Dermis microvascular lymphatic vessel endothelial cell (primary cell): Measurements from ENCODE around the gene SYDE1. TPM values are rescaled to one million over a fixed set of nuclear protein-coding genes. Genes with fewer than 3 reads are reported as not detected.

Experiments
- DNase-seq, 2 donors: peaks; one replicate each; pipeline versions ENCODE4 v3.0.0 to v3.0.0-alpha.2; 2010; ENCODE audit warnings: low read depth in 2 of 2
- total RNA-seq: library from RNA; depleted of rRNA; stranded (reverse); fragments of >200 nt; gene quantifications from 2 replicates; pipeline ENCODE4 v1.2.1, GENCODE V29; 2014

Gene SYDE1
- total RNA-seq, 1 donor from 2014 or later: 7.7 TPM

GRCh38 chr19:15125232-15126067 lies 18.2 kb downstream of the SYDE1 start:
- DNase-seq: peak; percentile 94 to 98

- no peak for DNase-seq
Observed at GRCh38 chr19:15126131-15126910, 19.1 kb downstream of the SYDE1 start.

DNA sequence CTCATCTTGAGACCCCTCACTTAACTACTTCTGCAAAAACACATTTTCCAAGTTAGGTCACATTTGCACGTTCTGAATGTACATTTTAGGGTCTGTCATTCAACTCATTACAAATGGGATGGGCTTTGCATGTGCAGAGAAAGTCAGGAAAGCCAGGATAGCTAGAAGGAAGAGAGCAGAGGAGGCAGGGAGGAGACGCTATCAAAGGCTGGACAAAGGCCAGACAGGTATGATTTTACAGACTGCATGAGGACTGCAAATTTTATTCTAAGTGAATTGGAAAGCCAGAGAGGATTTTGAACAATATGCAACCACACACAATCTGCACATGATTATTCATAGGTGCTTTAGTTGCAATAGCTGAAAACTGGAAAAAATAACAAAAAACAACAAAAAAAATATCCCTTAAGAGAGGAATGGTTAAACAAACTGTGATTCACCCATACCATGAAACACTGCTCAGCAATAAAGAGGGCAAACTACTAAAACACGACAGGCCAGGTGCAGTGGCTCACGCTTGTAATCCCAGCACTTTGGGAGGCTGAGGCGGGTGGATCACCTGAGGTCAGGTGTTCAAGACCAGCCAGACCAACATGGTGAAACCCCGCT lies 21.1 kb downstream of the SYDE1 start:
- no peak for DNase-seq

DNA sequence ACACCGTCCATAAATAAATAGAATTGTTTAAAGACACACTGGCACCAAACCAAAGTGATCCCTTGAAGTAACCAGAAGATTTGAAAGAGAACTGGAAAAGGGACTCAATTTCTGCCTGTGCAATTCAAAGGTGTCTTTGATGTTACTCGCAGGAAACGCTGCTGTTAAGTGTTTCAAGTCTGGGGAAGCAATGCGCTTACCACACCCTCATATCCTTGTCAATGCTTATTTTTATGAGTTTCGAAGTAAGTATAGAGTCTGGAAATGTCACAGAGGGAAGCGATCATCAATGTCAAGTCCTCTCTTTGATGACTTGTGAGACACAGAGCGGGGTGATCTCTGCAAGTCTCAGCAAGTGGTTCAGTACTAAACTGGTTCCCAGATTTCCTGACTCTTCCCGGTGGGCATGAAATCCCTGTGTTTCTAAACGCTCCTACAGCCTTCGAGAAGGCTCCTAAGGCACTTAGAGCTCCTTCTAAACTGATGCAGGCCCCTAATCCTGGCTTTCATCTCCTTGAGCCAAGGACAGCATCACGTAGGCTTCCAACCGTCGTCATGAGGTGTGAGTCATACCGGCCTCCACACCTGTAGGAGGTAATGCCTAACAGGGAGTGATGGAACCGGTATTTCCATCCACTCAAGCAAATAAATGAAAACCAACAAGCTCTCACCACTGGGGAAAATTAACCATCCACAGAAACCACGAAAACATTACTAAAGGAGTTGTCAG lies 22.8 kb downstream of the SYDE1 start:
- DNase-seq: no peak

GRCh38 chr19:15136234-15136954 lies 29.2 kb downstream of the SYDE1 start:
- DNase-seq: no peak

DNA sequence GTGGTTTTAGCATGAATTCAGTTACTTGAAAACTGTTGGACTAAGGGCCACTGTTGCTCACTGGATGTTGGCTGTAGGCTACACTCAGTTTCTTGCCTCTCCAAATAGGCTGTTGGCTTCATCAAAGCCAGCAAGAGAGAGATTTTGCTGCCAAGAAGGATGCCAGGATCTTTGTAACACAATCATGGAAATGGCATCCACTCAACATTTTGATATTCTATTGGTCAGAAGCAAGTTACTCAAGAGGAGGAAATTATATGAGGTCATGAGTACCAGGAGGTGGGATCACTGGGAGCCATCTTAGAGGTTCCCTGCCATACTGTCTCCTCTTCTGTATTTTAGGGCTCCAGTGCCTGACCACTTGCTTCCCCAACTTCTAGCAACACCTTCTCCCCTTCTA lies 30.6 kb downstream of the SYDE1 start:
- DNase-seq: no peak

DNA sequence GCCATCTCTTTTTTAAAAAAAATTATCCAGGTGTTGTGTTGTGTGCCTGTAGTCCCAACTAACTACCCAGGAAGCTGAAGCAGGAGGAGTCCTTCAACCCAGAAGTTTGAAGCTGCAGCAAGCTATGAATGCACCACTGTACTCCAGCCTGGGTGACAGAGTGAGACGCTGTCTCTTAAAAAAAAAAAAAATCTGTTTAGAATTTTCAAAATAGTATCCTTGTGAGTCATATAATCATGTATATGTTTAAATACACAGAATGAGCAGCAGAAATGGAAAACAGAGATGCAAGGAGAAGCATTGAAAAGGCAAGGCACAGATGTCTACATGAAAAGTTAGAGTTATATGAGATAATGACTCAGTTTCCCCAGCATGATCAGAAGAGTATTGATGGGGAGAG lies 31.2 kb downstream of the SYDE1 start:
- DNase-seq: no peak

GRCh38 chr19:15141143-15141542 lies 33.9 kb downstream of the SYDE1 start:
- DNase-seq: no peak

- DNase-seq: no peak
Observed at GRCh38 chr19:15142313-15142712, 35.1 kb downstream of the SYDE1 start.

- no peak for DNase-seq
Observed at GRCh38 chr19:15144046-15144646, 36.9 kb downstream of the SYDE1 start.

GRCh38 chr19:15147090-15147489 lies 39.9 kb downstream of the SYDE1 start:
- no peak for DNase-seq

GRCh38 chr19:15149737-15150136 lies 42.5 kb downstream of the SYDE1 start:
- DNase-seq: no peak

DNA sequence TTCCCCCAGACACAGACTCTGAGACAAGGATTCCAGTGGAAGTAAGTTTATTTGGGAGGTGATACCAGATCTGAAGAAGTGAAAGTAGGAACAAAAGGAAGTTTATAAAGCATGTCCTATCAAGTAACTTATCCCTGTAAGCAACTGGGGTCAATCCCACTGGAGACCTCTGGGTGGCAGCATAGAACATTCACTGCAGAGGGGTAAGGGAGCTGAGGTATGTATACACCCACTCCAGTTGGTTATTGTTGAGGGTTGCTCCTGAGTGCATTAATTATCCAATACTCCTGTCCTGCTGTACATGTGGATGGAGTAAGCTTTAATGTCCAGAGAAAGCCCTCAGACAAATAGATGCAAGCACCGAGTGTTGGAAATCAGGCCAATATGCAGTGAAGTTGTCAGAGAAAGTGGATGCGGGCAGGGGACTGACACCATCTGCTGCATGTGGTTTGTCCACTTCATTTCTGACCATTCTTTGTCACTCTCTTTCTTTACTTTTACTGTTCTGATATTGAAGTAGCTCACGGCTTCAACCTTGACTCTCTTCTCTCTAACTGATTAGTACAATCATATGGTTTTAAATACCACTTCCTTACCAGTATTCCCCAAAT lies 46.9 kb downstream of the SYDE1 start:
- peak in 1 of 2 donors; percentile 63 for DNase-seq

- no peak for DNase-seq
Observed at GRCh38 chr19:15155296-15155695, 48.1 kb downstream of the SYDE1 start.

GRCh38 chr19:15156391-15156790 lies 49.2 kb downstream of the SYDE1 start:
- DNase-seq: no peak

DNA sequence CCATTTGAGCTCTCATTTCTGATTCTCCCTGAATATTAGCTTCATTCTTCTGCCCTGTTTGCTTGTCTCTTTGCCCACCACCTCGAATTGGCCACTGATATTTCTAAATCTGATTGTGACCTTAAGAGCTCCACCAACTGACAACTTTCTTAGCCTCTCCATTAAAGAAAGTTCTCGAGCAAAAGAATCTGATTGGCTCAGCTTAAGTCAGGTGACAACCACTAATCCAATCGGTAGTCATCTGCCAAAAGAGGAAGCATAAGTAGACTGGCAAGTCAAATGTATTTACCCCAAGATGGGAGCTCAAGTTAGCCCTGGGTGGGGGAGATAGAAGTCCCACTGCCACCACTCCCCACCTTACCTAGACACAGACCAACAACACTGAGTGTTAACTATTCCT lies 52.0 kb downstream of the SYDE1 start:
- no peak for DNase-seq

- peak; percentile 32 to 62 for DNase-seq
Observed at GRCh38 chr19:15161028-15161984, 54.1 kb downstream of the SYDE1 start.
